ENCODE results near the gene TMPRSS9. TPM values are rescaled to one million over a fixed set of nuclear protein-coding genes. Genes with fewer than 3 reads are reported as not detected.

Gene TMPRSS9
- polyA plus RNA-seq, 1 donor: 1.9 TPM

GRCh38 chr19:2361246-2362045, 1.4 kb downstream of the TMPRSS9 start:
- no peak for DNase-seq
- no peak overlapping the region for H3K27ac ChIP-seq (ENCODE audit: low read length)
- peaks cover 34% of the 10 kb centered on the region for H3K27me3 ChIP-seq (ENCODE audit: control insufficient read depth, insufficient read depth, low read length)

GRCh38 chr19:2362046-2362969, 2.2 kb downstream of the TMPRSS9 start:
- 100% methylated on average over 2 of the region's 11 CpGs for WGBS (ENCODE audit: insufficient coverage, low lambda C conversion rate)
- Histone ChIP-seq H3K36me3 (ENCODE audit: control insufficient read depth, insufficient read depth, low read length) (no peaks in the 10 kb centered on the region), H3K27ac (ENCODE audit: low read length) (no peak overlapping the region), H3K4me3 (ENCODE audit: low read length) (no peak overlapping the region), H3K27me3 (ENCODE audit: control insufficient read depth, insufficient read depth, low read length) (peaks cover 34% of the 10 kb centered on the region), H3K4me1 (ENCODE audit: control insufficient read depth, insufficient read depth, low read length) (no peaks in the 10 kb centered on the region), H3K9me3 (ENCODE audit: control insufficient read depth, low read depth, low read length) (peaks cover 6% of the 10 kb centered on the region)
- DNase-seq: no peak

More at GRCh38 chr19:2361246-2362045, 1.4 kb downstream of the TMPRSS9 start:
- Histone ChIP-seq H3K9me3 (ENCODE audit: control insufficient read depth, low read depth, low read length) (peaks cover 6% of the 10 kb centered on the region), H3K4me3 (ENCODE audit: low read length) (no peak overlapping the region), H3K4me1 (ENCODE audit: control insufficient read depth, insufficient read depth, low read length) (no peaks in the 10 kb centered on the region), H3K36me3 (ENCODE audit: control insufficient read depth, insufficient read depth, low read length) (no peaks in the 10 kb centered on the region)
- WGBS (ENCODE audit: insufficient coverage, low lambda C conversion rate): no CpG with 5 or more reads among the region's 24 CpGs

- H3K27ac ChIP-seq (ENCODE audit: low read length): no peak overlapping the region
- peaks cover 34% of the 10 kb centered on the region for H3K27me3 ChIP-seq (ENCODE audit: control insufficient read depth, insufficient read depth, low read length)
- no peak overlapping the region for H3K4me3 ChIP-seq (ENCODE audit: low read length)
- no peak for DNase-seq
- no peaks in the 10 kb centered on the region for H3K36me3 ChIP-seq (ENCODE audit: control insufficient read depth, insufficient read depth, low read length)
- peaks cover 6% of the 10 kb centered on the region for H3K9me3 ChIP-seq (ENCODE audit: control insufficient read depth, low read depth, low read length)
- H3K4me1 ChIP-seq (ENCODE audit: control insufficient read depth, insufficient read depth, low read length): no peaks in the 10 kb centered on the region
- WGBS (ENCODE audit: insufficient coverage, low lambda C conversion rate): no CpG with 5 or more reads among the region's 15 CpGs
These were observed 2.9 kb downstream of the TMPRSS9 start for GRCh38 chr19:2362970-2363300.

GRCh38 chr19:2363419-2363818, 3.4 kb downstream of the TMPRSS9 start:
- Histone ChIP-seq H3K9me3 (ENCODE audit: control insufficient read depth, low read depth, low read length) (peaks cover 6% of the 10 kb centered on the region), H3K36me3 (ENCODE audit: control insufficient read depth, insufficient read depth, low read length) (no peaks in the 10 kb centered on the region), H3K4me3 (ENCODE audit: low read length) (no peak overlapping the region), H3K27me3 (ENCODE audit: control insufficient read depth, insufficient read depth, low read length) (peaks cover 34% of the 10 kb centered on the region), H3K27ac (ENCODE audit: low read length) (no peak overlapping the region), H3K4me1 (ENCODE audit: control insufficient read depth, insufficient read depth, low read length) (no peaks in the 10 kb centered on the region)
- DNase-seq: no peak
- no CpG with 5 or more reads among the region's 17 CpGs for WGBS (ENCODE audit: insufficient coverage, low lambda C conversion rate)

- no peaks in the 10 kb centered on the region for H3K36me3 ChIP-seq (ENCODE audit: control insufficient read depth, insufficient read depth, low read length)
- H3K27me3 ChIP-seq (ENCODE audit: control insufficient read depth, insufficient read depth, low read length): peaks cover 21% of the 10 kb centered on the region
- no peak for DNase-seq
- H3K4me3 ChIP-seq (ENCODE audit: low read length): no peak overlapping the region
- H3K9me3 ChIP-seq (ENCODE audit: control insufficient read depth, low read depth, low read length): peaks cover 10% of the 10 kb centered on the region
- no peak overlapping the region for H3K27ac ChIP-seq (ENCODE audit: low read length)
- WGBS (ENCODE audit: insufficient coverage, low lambda C conversion rate): 27% methylated on average over 1 of the region's 10 CpGs
- no peaks in the 10 kb centered on the region for H3K4me1 ChIP-seq (ENCODE audit: control insufficient read depth, insufficient read depth, low read length)
These were observed 5.3 kb downstream of the TMPRSS9 start for GRCh38 chr19:2365201-2365970.

GRCh38 chr19:2371656-2372055, 11.6 kb downstream of the TMPRSS9 start:
- H3K4me3 ChIP-seq (ENCODE audit: low read length): no peak overlapping the region
- H3K9me3 ChIP-seq (ENCODE audit: control insufficient read depth, low read depth, low read length): peaks cover 3% of the 10 kb centered on the region
- H3K4me1 ChIP-seq (ENCODE audit: control insufficient read depth, insufficient read depth, low read length): peaks cover 4% of the 10 kb centered on the region
- no peak overlapping the region for H3K27ac ChIP-seq (ENCODE audit: low read length)
- no peaks in the 10 kb centered on the region for H3K36me3 ChIP-seq (ENCODE audit: control insufficient read depth, insufficient read depth, low read length)
- H3K27me3 ChIP-seq (ENCODE audit: control insufficient read depth, insufficient read depth, low read length): peaks cover 2% of the 10 kb centered on the region
- DNase-seq: no peak
- WGBS (ENCODE audit: insufficient coverage, low lambda C conversion rate): no CpG with 5 or more reads among the region's 16 CpGs

GRCh38 chr19:2372076-2372612, 12.1 kb downstream of the TMPRSS9 start:
- no peak for DNase-seq
- no peak overlapping the region for H3K4me3 ChIP-seq (ENCODE audit: low read length)
- 87% methylated on average over 4 of the region's 11 CpGs for WGBS (ENCODE audit: insufficient coverage, low lambda C conversion rate)
- H3K9me3 ChIP-seq (ENCODE audit: control insufficient read depth, low read depth, low read length): peaks cover 3% of the 10 kb centered on the region
- peaks cover 4% of the 10 kb centered on the region for H3K4me1 ChIP-seq (ENCODE audit: control insufficient read depth, insufficient read depth, low read length)
- H3K27me3 ChIP-seq (ENCODE audit: control insufficient read depth, insufficient read depth, low read length): peaks cover 2% of the 10 kb centered on the region
- no peak overlapping the region for H3K27ac ChIP-seq (ENCODE audit: low read length)
- no peaks in the 10 kb centered on the region for H3K36me3 ChIP-seq (ENCODE audit: control insufficient read depth, insufficient read depth, low read length)

- DNase-seq: no peak
- Histone ChIP-seq H3K27ac (ENCODE audit: low read length) (no peak overlapping the region), H3K27me3 (ENCODE audit: control insufficient read depth, insufficient read depth, low read length) (peaks cover 2% of the 10 kb centered on the region), H3K36me3 (ENCODE audit: control insufficient read depth, insufficient read depth, low read length) (no peaks in the 10 kb centered on the region), H3K4me3 (ENCODE audit: low read length) (no peak overlapping the region), H3K9me3 (ENCODE audit: control insufficient read depth, low read depth, low read length) (peaks cover 3% of the 10 kb centered on the region), H3K4me1 (ENCODE audit: control insufficient read depth, insufficient read depth, low read length) (peaks cover 4% of the 10 kb centered on the region)
- WGBS (ENCODE audit: insufficient coverage, low lambda C conversion rate): no CpG with 5 or more reads among the region's 13 CpGs
These were observed 14.7 kb downstream of the TMPRSS9 start for GRCh38 chr19:2374808-2375207.

GRCh38 chr19:2375353-2376121, 15.5 kb downstream of the TMPRSS9 start:
- Histone ChIP-seq H3K4me3 (ENCODE audit: low read length) (no peak overlapping the region), H3K4me1 (ENCODE audit: control insufficient read depth, insufficient read depth, low read length) (peaks cover 4% of the 10 kb centered on the region), H3K27ac (ENCODE audit: low read length) (no peak overlapping the region), H3K36me3 (ENCODE audit: control insufficient read depth, insufficient read depth, low read length) (no peaks in the 10 kb centered on the region), H3K9me3 (ENCODE audit: control insufficient read depth, low read depth, low read length) (peaks cover 9% of the 10 kb centered on the region), H3K27me3 (ENCODE audit: control insufficient read depth, insufficient read depth, low read length) (peaks cover 2% of the 10 kb centered on the region)
- no peak for DNase-seq
- no CpG with 5 or more reads among the region's 7 CpGs for WGBS (ENCODE audit: insufficient coverage, low lambda C conversion rate)

Data from large intestine (tissue), 3 donors.